ENCODE data around the gene PRAMEF20.
"Not testable (repeated sequence)": the region's sequence is repeated elsewhere in the genome, so short reads cannot be mapped to it uniquely, and the experiment has no call there.

Gene PRAMEF20

DNA sequence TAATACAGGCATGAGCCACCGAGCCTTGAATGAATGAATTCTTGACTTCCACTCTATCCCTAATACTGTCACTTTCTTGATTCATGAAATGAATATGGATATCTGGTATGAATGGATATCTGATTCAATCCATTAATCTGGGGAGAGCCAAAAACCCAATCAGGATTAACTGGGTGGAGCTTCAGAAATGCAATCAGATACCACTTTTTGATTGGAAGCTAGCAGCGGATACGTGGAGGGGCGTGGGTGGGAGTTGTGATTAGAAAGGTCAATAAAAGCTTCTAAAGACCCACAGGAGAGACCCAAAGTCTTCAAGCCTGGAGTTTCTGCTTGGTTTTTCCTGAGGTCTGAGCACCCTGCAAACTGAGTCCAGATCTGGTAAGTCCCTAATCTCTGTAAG is at the start of gene PRAMEF20:
PRAMEF20 (plus strand) TSS at position 301 of the 400 bp plus-strand sequence. CDS start 5,905 bp downstream, outside the sequence.
- DNase-seq (ENCODE audit: low read depth in 2 of 2), result not testable (repeated sequence)

DNA sequence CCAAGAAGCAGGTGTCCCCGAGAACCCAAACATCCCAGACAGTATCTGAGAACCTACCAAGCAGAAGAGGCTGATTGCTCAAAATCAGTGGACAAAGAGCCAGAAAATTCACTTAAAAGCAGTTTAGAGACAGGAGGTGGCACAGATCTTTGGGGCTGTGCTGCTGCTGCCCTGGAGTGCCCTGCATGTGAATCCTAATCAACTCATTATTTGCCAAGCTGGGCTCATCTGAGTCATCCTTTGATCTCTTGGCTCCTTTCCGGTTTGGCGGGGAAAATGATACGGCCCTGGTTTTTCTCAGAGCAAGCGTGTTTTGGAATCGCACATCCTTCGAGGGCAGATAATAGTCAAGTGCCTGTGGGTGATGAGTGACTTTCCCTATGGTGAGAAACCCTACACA is 47.9 kb upstream of the PRAMEF20 start:
- DNase-seq (ENCODE audit: low read depth in 2 of 2), result not testable (repeated sequence)

DNA sequence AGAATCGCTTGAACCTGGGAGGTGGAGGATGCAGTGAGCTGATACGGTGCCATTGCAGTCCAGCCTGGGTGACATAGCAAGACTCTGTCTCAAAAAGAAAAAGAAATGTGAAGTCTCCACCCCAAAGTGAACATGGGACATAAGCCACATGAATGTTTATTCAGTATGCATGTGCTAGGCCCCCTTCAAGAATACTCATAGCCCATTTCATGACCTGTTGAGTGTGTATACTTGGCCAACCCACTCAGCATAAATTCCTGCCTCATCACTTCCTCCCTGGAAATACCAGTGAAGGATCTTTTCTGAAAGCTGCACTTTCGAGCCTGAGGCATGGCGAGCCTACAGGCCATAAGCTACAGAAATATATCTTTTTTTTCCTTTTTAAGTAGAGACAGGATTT is 45.3 kb upstream of the PRAMEF20 start:
- DNase-seq (ENCODE audit: low read depth in 2 of 2), result not testable (repeated sequence)

DNA sequence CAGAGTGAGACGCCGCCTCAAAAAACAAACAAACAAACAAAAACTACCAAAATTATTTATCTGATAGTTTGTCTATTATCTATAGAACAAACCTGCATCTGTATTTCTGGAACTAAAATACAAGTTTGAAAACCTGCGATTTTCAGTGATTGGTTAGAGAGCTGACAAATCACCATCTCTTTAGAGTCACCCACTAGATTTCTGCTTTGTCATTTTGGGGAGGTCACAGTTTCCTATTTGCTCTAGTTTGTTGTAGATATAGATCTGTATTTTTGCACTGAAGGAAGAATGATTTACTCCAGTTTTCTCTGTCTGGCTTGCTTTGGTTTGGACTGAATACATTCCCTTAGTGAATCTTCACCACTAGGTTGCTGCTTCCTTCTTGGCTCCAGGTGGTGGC is 43.7 kb upstream of the PRAMEF20 start:
- not testable (repeated sequence) for DNase-seq (ENCODE audit: low read depth in 2 of 2)

DNA sequence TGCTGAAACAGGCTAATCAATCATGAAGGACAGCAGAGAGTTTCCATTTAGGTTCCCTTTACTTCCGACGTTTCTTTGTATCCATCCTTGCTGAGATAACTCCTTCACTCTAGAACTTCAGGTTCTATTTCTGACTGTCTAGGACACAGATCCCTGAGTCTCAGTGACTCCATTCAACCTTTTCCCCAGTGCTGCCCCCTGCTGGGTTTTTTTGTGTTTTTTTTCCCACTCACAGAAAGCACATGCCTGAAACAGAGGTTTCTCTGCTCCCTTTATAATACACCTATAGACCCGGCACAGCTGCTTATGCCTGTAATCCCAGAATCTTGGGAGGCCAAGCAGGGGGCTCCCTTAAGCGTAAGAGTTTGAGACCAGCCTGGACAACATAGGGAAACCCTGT is 41.7 kb upstream of the PRAMEF20 start:
- not testable (repeated sequence) for DNase-seq (ENCODE audit: low read depth in 2 of 2)

DNA sequence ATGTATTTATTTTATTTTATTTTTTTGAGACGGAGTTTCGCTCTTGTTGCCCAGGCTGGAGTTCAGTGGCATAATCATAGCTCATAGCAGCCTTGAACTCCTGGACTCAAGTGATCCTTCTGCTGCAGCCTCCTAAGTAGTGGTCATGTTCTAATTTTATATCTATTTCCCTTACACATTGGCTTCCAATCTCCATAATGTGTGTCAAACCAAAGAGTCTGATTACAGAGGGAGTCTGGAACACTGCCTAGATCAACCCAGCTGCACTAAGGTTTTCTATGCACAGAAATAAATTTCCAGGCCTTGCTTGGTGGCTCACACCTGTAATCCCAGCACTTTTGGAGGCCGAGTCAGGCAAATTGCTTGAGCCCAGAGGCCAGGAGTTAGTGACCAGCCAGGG is 31.3 kb upstream of the PRAMEF20 start:
- not testable (repeated sequence) for DNase-seq (ENCODE audit: low read depth in 2 of 2)

DNA sequence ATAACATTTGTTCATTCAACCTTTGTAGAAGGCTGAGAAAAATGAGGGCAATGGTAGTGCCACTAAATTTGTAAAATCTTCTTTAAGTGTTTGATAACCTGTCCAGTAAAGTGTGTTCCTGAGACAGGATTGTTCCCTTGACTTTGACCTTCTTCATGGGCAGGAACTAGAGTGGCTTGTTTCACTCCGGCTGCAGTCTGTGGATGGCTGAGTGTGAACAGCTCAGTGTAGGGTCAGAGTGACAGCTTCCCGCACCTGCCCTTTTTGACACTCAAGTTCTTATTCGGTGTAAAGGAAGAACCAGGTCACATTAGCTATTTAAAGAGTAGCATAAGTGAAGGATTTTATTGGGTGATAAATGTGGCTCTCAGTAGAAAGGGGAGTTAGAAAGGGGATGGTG is 29.9 kb upstream of the PRAMEF20 start:
- DNase-seq (ENCODE audit: low read depth in 2 of 2), result not testable (repeated sequence)

DNA sequence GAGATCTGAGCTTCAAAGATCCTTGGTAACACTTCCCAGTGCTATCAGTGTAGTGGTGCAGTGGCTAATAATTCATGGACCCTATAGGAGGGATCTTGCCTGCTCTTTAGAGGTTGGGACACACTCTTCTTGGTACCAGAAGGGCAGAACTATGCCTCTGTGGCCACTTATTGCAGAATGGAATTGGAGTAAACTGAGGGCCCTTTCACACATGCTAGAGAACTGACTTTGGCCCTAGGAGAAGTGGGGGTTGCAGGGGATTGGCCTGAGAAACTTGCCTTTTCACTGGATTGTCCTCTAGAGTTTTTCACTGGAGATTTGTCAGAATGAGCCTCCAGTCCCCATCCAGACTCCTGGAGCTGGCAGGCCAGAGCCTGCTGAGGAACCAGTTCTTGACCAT is 20.9 kb upstream of the PRAMEF20 start, which contains the start of gene PRAMEF17:
PRAMEF17 (plus strand) TSS at position 301 of the 400 bp plus-strand sequence; CDS start at position 327, 26 bp downstream.
- not testable (repeated sequence) for DNase-seq (ENCODE audit: low read depth in 2 of 2)

DNA sequence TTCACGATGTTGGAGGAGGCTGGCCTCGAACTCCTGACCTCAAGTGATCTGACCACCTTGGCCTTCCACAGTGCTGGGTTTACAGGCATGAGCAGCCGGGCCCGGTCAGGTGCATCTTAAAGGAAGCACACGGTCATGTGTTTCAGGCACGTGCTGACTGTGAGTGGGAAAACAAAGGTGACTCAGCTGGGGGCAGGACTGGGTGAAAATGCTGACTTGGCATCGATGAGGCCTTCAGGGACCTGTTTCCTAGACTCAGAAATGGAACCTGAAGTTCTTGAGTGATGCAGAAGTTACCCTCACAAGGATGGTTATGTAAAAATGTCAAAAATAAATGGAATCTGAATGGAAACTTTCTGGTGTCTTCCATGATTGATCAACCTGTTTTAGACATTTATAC is 17.2 kb upstream of the PRAMEF20 start:
- DNase-seq (ENCODE audit: low read depth in 2 of 2), result not testable (repeated sequence)

DNA sequence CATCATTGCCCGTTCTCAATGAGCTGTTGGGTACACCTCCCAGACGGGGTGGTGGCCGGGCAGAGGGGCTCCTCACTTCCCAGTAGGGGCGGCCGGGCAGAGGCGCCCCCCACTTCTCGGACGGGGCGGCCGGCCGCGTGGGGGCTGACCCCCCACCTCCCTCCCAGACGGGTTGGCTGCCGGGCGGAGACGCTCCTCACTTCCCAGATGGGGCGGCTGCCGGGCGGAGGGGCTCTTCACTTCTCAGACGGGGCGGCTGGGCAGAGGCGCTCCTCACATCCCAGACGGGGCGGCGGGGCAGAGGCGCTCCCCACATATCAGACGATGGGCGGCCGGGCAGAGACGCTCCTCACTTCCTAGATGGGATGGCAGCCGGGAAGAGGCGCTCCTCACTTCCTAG is 15.5 kb upstream of the PRAMEF20 start:
- DNase-seq (ENCODE audit: low read depth in 2 of 2), result not testable (repeated sequence)

DNA sequence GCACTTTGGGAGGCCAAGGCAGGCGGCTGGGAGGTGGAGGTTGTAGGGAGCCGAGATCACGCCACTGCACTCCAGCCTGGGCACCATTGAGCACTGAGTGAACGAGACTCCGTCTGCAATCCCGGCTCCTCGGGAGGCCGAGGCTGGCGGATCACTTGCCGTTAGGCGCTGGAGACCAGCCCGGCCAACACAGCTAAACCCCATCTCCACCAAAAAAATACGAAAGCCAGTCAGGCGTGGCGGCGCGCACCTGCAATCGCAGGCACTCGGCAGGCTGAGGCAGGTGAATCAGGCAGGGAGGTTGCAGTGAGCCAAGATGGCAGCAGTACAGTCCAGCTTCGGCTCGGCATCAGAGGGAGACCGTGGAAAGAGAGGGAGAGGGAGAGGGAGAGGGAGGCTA is 14.9 kb upstream of the PRAMEF20 start:
- DNase-seq (ENCODE audit: low read depth in 2 of 2), result not testable (repeated sequence)

DNA sequence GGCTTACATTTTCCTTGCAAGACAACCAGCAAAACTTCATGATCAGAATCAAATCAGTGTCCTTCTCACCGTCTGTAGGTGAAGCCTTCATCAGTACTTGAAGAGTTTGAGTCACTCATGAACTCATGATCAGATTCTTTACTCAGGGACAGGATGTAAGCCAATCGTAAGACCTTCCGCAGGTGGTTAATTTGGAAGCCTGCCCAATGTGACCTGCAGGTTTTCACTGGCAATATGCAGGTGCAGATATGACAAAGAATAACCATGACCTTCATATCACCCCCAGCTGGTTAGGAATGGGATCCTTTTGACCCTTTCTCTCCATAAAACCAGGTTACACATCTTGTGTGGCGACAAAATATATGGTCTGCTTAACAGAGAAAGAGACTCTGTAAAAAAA is 2.4 kb upstream of the PRAMEF20 start:
- no peak for DNase-seq (ENCODE audit: low read depth in 2 of 2)

DNA sequence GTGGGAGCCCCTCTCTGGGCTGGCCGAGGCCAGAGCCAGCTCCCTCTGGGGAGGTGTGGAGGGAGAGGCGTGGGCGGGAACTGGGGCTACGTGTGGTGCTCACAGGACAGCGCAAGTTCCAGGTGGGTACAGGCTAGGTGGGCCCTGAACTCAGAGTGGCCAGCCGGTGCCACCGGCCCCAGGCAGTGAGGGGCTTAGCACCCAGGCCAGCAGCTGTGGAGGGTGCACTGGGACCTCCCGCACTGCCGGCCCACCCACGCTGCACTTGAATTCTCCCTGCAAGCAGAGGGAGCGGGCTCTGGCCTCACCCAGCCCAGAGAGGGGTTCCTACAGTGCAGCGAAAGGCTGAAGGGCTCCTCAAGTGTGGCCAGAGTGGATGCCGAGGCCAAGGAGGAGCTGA is 20.2 kb downstream of the PRAMEF20 start:
- no peak for DNase-seq (ENCODE audit: low read depth in 2 of 2)

DNA sequence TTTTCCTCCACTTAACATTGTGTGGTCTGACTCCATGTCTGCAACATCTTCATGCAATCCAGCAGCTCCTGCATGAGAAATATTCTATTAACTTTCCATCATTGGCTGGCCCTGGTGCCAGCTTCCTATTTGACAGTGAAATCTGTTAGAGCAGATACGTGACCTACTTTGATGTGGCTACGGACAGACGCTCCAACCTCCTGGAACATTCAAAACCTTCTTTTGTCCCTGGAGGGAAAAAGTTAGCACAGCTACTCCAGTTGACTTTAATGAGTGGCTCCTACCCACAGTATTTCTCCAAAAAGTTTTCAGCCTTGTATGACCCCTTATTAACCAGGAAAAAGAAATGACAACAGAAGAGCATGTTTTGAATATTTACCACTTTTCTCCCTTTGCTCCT is 22.0 kb downstream of the PRAMEF20 start:
- DNase-seq (ENCODE audit: low read depth in 2 of 2), result no peak

DNA sequence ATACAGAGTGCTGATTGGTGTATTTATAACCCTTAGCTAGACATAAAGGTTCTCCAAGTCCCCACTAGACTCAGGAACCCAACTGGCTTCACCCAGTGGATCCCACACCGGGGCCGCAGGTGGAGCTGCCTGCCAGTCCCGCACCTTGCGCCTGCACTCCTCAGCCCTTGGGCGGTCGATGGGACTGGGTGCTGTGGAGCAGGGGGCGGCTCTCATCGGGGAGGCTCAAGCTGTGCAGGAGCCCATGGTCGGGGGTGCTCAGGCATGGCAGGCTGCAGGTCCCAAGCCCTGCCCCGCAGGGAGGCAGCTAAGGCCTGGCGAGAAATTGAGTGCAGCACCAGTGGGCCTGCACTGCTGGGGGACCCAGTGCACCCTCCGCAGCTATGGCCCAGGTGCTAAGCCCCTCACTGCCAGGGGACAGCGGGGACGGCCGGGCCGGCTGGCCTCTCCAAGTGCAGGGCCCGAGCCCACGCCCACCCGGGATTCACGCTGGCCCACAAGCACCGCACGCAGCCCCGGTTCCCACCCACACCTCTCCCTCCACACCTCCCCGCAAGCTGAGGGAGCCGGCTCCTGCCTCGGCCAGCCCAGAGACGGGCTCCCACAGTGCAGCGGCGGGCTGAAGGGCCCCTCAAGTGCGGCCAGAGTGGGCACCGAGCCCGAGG is 23.6 kb downstream of the PRAMEF20 start:
- DNase-seq (ENCODE audit: low read depth in 2 of 2), result not testable (repeated sequence)

DNA sequence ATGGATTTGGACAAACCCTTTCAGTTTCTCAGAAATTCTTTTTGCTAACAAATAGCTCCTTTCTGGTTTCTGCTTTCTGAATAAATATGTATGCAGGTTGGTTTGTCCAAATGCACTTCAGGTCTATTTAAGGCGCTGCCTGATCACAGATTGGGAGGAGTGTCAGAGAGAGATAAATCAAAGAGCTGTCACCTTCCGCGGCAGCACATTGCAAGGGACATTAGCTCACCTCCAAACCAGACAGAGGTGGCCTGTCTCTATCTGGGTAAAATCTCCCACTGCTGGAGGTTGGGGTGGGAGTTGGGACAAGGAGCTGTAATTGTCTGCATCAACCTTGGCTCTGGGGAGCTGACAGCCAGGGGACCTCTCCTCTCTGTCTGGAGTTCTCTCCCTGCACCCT is 25.2 kb downstream of the PRAMEF20 start:
- no peak for DNase-seq (ENCODE audit: low read depth in 2 of 2)

DNA sequence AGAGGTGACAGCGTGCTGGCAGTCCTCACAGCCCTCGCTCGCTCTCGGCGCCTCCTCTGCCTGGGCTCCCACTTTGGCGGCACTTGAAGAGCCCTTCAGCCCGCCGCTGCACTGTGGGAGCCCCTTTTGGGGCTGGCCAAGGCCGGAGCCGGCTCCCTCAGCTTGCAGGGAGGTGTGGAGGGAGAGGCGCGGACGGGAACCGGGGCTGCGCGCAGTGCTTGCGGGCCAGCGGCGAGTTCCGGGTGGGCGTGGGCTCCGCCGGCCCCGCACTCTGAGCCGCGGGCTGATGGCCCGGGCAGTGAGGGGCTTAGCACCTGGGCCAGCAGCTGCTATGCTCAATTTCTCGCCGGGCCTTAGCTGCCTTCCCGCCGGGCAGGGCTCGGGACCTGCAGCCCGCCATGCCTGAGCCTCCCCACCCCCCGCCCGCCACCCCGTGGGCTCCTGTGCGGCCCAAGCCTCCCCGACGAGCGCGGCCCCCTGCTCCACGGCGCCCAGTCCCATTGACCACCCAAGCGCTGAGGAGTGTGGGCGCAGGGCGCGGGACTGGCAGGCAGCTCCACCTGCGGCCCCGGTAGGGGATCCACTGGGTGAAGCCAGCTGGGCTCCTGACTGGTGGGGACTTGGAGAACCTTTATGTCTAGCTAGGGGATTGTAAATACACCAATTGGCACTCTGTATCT is 29.0 kb downstream of the PRAMEF20 start:
- not testable (repeated sequence) for DNase-seq (ENCODE audit: low read depth in 2 of 2)

DNA sequence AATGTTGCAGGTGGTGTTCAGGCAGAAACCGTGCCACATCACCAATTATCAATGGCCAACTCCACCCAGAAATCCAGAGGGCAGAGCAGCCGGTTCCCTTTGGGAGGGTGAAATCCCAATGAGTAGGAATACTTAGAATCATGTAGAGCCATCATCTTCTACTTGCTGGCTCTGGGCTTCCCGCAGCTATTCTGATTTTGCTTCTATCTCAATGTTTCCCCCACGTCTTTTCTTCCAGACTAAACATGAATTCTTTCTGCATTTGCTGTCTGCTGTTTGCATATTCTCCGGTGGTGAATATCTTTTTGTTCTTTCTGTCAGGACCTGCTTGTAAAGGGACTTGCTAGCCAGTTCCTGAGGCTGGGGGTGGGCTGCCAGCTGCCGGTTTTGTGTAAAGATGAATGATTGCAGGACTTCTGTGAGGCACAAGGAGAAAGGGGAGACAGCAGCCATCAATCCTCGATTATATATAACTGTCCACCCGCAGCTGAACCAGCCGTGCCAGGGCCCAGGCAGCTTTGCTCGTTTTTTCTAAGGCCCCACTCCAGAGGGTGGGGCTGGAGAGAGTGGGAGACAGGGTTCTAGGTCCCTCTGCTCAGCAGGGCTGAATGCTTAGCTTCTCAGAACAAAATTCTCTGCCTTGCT is 33.2 kb downstream of the PRAMEF20 start:
- no peak for DNase-seq (ENCODE audit: low read depth in 2 of 2)

DNA sequence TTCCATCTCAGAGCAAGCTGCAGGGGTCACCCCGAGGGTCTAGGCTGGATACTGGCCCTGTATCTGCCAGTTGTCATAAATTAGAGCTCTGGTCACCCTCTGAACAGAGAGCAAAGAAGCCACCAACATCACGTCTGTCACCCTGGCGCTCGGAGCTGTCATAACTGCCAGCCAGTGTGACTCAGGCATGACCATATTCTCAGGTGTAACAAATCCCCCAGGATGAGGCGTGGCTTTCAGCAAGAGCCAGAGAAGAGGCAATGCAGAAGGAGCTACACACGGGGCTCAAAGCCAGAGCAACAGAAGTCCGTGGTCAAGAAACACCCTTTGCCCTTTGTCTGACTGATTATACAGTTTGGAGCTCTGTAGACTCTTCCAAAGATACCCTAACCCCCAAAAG is 40.0 kb downstream of the PRAMEF20 start:
- DNase-seq (ENCODE audit: low read depth in 2 of 2), result no peak

DNA sequence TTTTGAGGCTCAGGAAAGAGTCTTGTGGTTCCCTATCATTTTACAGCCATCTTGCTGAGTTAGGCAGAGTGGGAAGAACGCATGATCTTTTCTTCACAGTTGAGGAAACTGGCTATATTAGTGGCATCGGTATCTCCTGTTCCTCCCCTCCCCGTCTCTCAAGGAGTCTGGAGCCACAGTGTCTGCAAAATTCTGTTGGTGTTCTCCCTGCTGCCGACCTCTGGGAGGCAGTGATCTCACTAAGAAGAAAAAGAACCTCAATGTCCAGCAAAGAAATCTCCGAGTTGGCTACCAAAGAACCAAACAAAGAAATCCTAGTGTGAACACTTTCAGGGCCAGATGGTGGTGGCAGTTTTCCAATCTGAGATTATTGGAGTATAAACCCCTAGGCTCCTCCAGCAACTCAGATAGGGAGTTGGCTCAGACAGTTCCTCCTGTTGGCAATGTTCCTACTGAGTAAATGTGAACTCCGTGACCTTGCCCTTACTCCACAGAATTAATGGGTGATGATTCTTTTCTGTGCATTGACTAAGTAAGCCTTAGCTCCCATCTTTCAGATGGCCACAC is 41.2 kb downstream of the PRAMEF20 start:
- DNase-seq (ENCODE audit: low read depth in 2 of 2), result no peak

DNA sequence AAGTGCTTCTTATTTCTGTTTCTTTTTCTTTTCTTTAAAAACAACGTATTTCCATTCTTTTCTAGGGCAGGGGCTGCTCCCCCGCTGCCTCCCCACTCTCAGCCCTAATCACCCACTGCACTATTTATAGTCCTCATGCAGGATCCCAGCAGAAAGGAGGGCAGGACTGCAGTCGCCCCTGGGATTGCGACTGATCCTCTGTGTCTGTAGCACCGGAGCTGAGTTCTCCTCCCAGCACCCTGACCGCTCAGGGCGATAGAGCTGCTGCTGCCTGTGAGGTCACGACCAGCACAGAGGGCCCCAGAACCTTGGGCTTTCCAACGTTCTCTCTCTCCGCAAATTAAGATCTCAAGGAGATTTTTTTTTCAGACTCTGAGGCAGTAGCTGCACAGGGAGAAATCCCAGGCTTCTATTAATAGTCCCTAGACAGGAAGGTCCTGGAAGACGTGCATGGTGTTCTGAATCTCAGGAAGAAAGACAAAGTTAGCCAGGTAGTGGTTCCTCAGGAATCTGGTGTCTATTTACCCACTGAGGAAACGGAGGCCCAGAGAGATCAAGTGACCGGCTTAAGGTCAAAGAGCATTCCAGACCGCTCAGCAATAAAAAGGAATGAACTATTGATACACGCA is 46.8 kb downstream of the PRAMEF20 start:
- no peak for DNase-seq (ENCODE audit: low read depth in 2 of 2)

DNA sequence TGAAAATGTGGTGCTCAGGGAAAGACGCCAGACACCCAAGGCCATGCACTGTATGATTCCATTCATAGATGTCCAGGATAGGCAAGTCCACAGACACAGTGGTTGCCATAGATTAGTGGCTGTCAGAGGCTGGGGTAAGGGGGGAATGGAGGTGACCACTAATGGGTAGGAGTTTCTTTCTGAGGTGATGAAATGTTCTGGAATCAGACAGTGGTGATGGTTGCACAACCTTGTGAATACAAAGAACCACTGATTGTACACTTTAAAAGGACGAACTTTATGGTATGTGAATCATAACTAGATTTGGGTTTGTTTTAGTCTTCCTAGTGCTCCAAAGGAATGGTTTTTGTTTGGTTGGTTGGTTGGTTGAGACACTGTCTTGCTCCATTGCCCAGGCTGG is 51.7 kb downstream of the PRAMEF20 start:
- DNase-seq (ENCODE audit: low read depth in 2 of 2), result no peak

All from fibroblast of skin of left quadriceps (primary cell).